Activated B cell treated with CpG ODN at 0.5 μM for 24 hours (primary cell): ENCODE data around the gene AKT3. TPM values are rescaled to one million over a fixed set of nuclear protein-coding genes. Genes with fewer than 3 reads are reported as not detected.

Experiments used
- ATAC-seq: fragments of 200-7000 bp; cut with Tn5 transposase; one replicate; pipeline ENCODE4 v1.10.0; 2021; ENCODE audit warnings: low read depth, mild to moderate bottlenecking, moderate library complexity
- CTCF ChIA-PET: fragments of 350-600 bp; sonication (Branson Sonifier 250); formaldehyde crosslinking; loops from one replicate; lab custom pipeline; 2021; ENCODE audit warnings: antibody characterized with exemption; lab: Charles Lee
- POLR2A ChIA-PET: fragments of 350-600 bp; sonication (Branson Sonifier 250); formaldehyde crosslinking; loops from one replicate; lab custom pipeline; 2021; ENCODE audit warnings: antibody characterized with exemption; lab: Charles Lee
- DNase-seq: peaks from one replicate; pipeline ENCODE4 v3.0.0; 2022
- H3K27ac Mint-ChIP-seq: one replicate; pipeline ENCODE4 v1.8.0; 2020; ENCODE audit warnings: mixed read lengths
- H3K27me3 Mint-ChIP-seq: one replicate; pipeline ENCODE4 v1.8.0; 2021; ENCODE audit warnings: mixed read lengths
- H3K36me3 Mint-ChIP-seq: one replicate; pipeline ENCODE4 v1.8.0; 2021; ENCODE audit warnings: low read depth, mixed read lengths
- H3K4me1 Mint-ChIP-seq: one replicate; pipeline ENCODE4 v1.8.0; 2021; ENCODE audit warnings: mixed read lengths
- H3K4me3 Mint-ChIP-seq: one replicate; pipeline ENCODE4 v1.8.0; 2020; ENCODE audit warnings: mild to moderate bottlenecking, mixed read lengths
- H3K9me3 Mint-ChIP-seq: one replicate; pipeline ENCODE4 v1.8.0; 2020; ENCODE audit warnings: mixed read lengths
- intact Hi-C: fragments of 100-400 bp; cut with micrococcal nuclease; formaldehyde crosslinking; loops from one replicate; pipeline ENCODE4 v1.15.1; 2024
- total RNA-seq: library from RNA; stranded (reverse); gene quantifications from 2 replicates; pipeline ENCODE4 v1.2.3, GENCODE V29; 2022
- TF ChIP-seq, protein P1 (sequence below): fragments of 200-600 bp; IDR thresholded peaks from one replicate; pipeline ENCODE4 v1.8.0; 2022; ENCODE audit warnings: antibody characterized with exemption, mild to moderate bottlenecking

AKT3 gene
- total RNA-seq, 1 donor from 2014 or later = 63.3 TPM

DNA sequence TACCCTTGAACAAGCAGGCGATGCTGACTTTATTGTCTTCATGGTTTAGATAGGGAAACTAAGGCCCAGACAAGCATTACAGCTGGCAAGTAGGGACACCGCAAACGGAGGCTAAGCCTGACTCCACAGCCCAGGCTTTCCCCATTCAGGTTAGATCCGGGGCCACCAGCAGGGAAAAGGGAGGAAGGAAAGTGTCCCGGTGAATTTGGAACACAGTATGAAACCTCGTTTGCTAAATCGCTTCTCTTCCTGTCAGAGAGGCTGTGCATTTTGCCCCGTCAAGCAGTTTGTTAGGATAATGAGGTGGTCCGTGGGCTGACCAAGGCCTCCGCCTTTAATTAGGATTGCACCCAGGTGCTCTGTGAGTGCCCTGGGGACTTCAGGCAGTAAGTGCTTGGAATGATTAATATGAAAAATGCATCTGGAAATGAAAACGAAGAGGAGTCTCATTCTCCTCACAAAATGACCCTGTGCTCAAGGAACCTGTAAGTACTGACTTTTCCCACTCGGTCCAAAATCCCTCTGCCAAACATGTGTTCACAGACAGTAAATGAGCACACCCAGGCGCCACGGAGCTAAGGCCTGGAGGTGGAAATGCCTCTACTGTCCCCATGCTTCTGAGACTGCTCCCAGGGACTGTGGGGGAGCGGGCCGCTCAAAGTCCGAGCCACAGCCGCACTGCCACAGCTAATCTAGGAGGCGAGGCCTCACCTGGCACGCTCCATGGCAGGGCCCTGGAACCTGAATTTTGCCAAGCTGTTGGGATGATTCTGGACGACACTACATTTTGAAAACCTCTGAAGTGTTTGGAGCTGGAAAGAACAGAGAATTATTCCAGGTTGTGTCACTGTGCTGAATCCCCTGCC lies 360.1 kb downstream of the AKT3 start:
- CTCF ChIA-PET = no interaction called here
- Mint-ChIP-seq H3K27me3 (no peaks in the 10 kb centered on the region), H3K36me3 (peaks cover 26% of the 10 kb centered on the region), H3K9me3 (no peaks in the 10 kb centered on the region), H3K4me1 (peaks cover 2% of the 10 kb centered on the region), H3K27ac (no peak overlapping the region), H3K4me3 (no peak overlapping the region)
- TF ChIP-seq, protein P1, sequence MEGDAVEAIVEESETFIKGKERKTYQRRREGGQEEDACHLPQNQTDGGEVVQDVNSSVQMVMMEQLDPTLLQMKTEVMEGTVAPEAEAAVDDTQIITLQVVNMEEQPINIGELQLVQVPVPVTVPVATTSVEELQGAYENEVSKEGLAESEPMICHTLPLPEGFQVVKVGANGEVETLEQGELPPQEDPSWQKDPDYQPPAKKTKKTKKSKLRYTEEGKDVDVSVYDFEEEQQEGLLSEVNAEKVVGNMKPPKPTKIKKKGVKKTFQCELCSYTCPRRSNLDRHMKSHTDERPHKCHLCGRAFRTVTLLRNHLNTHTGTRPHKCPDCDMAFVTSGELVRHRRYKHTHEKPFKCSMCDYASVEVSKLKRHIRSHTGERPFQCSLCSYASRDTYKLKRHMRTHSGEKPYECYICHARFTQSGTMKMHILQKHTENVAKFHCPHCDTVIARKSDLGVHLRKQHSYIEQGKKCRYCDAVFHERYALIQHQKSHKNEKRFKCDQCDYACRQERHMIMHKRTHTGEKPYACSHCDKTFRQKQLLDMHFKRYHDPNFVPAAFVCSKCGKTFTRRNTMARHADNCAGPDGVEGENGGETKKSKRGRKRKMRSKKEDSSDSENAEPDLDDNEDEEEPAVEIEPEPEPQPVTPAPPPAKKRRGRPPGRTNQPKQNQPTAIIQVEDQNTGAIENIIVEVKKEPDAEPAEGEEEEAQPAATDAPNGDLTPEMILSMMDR = no peak
- DNase-seq (no peak), ATAC-seq (no peak)
- intact Hi-C loops = no loop called here
- POLR2A ChIA-PET = no interaction called here

DNA sequence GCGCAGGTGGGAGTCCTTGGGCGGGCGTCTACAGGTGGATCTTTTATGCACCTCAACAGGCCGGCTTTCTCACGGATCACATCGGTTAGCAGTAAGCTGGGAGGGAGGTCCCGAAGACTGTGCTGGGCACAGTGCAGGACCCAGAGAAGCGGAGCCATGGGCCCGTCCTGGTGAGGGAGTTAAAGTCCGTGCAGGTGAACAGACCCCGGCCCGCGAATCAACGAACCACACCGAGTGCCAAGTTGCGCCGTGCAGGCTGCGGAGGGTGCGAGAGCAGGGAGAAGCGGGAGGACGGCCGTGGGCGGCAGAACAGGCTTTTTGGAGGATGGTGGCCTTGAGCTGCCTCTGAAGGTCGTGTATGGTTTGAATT lies 360.9 kb downstream of the AKT3 start:
- H3K4me1 Mint-ChIP-seq = no peaks in the 10 kb centered on the region
- H3K27me3 Mint-ChIP-seq = no peaks in the 10 kb centered on the region
- peaks cover 21% of the 10 kb centered on the region for H3K36me3 Mint-ChIP-seq
- ChIA-PET CTCF (no interaction called here), POLR2A (no interaction called here)
- no peak overlapping the region for H3K4me3 Mint-ChIP-seq
- intact Hi-C loops = no loop called here
- DNase-seq = no peak
- H3K27ac Mint-ChIP-seq = no peak overlapping the region
- ATAC-seq = no peak
- TF ChIP-seq, protein P1 = no peak
- H3K9me3 Mint-ChIP-seq = no peaks in the 10 kb centered on the region

DNA sequence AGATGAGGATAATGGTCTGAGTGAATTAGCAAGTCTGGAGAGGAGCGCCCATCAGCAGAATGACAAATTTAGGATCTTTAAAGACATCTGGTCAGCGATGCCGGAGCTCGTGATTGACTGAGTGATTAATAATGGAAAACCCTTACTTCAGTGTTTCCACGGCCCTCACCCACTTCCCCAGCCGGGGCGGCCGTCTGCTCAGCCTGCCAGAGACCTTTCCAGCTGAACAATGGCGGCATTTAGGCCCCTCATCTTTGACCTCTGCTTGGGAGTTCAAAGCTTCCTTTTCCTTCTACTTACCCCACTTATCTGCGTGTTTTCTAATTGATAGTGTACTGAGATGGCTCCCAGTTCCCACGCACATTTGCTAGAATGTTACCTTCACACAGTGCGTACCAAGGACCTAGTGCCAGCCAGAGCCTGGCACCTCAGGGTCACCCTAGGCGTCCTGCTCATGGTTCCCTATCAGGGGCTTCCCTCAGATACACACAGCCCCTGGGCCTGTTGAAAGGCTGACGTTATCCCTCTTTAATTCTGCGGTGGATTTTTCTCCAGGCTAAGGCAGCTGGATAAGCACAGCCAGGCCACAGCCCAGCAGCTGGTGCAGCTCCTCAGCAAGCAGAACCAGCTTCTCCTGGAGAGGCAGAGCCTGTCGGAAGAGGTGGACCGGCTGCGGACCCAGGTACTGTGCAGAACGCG lies 361.4 kb downstream of the AKT3 start:
- TF ChIP-seq, protein P1 = no peak
- H3K9me3 Mint-ChIP-seq = no peaks in the 10 kb centered on the region
- POLR2A ChIA-PET = no interaction called here
- H3K4me3 Mint-ChIP-seq = no peak overlapping the region
- intact Hi-C loops = no loop called here
- DNase-seq (no peak), ATAC-seq (no peak)
- H3K27ac Mint-ChIP-seq = no peak overlapping the region
- peaks cover 19% of the 10 kb centered on the region for H3K36me3 Mint-ChIP-seq
- CTCF ChIA-PET = no interaction called here
- H3K4me1 Mint-ChIP-seq = no peaks in the 10 kb centered on the region
- no peaks in the 10 kb centered on the region for H3K27me3 Mint-ChIP-seq

DNA sequence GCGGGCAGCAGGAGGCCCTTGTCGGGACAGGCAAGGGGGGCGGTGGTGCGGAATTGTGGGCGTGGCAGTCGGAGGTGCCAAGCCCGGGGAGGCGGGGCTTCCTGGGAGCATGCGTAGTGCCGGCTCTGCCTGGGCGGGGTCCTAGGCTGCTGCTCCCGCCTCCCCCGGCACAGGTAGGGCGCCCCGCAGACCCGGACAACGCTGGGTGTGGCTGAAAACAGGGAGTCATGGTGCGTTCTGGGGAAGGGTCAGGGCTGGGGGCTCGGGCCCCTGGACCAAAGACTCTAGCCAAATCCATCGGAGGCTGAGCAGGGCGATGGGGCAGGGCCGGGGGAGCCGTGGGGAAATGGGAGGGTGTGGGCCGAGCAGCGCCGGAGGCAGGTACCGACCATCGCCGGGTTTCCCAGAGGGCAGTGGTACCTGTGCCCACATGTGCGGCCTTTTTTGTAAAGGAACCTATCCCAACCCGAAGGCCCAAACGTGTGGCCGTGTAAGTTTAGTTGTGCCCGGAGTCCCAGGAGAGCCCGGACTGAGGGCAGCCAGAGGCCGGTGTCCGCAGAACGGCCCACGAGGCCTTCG lies 362.3 kb downstream of the AKT3 start:
- ChIA-PET POLR2A (no interaction called here), CTCF (no interaction called here)
- no peaks in the 10 kb centered on the region for H3K27me3 Mint-ChIP-seq
- no peak overlapping the region for H3K4me3 Mint-ChIP-seq
- intact Hi-C loops = no loop called here
- no peak for DNase-seq
- H3K36me3 Mint-ChIP-seq = peaks cover 15% of the 10 kb centered on the region
- H3K9me3 Mint-ChIP-seq = no peaks in the 10 kb centered on the region
- H3K27ac Mint-ChIP-seq = no peak overlapping the region
- peaks cover 2% of the 10 kb centered on the region for H3K4me1 Mint-ChIP-seq
- TF ChIP-seq, protein P1 = no peak
- ATAC-seq = no peak

DNA sequence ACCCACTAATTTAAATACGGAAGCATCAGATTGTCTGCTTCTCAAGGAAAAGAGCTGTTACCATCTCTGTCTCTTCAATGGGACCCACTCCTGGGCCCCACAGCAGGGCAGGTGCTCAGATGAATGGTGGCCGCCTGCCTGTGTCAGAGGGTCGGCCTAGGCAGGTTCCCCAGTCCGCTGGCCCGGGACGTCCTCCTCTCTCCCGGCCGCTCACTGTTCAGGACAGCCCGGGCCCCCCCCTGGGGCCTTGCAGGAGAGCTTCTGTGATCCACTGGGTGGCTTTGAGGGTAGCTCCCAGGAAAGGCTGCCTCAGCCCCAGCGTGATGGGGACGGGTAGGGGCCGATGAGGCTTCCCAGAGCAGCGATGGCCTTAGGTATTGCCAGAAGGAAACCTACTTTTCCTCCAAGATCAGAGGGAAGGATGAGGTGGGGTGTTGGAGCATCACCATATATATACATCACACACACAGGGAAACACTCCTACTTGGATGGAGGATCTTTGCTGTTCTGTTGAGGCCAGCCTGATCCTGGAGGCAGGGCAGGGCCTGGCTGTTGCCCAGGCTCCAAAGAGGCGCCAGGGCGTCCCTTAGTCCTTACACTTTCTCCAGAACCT lies 362.9 kb downstream of the AKT3 start:
- H3K36me3 Mint-ChIP-seq = peaks cover 15% of the 10 kb centered on the region
- ChIA-PET POLR2A (no interaction called here), CTCF (no interaction called here)
- no peaks in the 10 kb centered on the region for H3K27me3 Mint-ChIP-seq
- ATAC-seq = no peak
- intact Hi-C loops = no loop called here
- no peak for DNase-seq
- H3K4me3 Mint-ChIP-seq = no peak overlapping the region
- H3K4me1 Mint-ChIP-seq = peaks cover 8% of the 10 kb centered on the region
- H3K9me3 Mint-ChIP-seq = no peaks in the 10 kb centered on the region
- no peak overlapping the region for H3K27ac Mint-ChIP-seq
- TF ChIP-seq, protein P1 = no peak
